Activated CD4-positive, alpha-beta memory T cell treated with anti-CD3 and anti-CD28 coated beads for 36 hours (primary cell): Measurements from ENCODE around the gene ATXN7L1. TPM values are rescaled to one million over a fixed set of nuclear protein-coding genes. Genes with fewer than 3 reads are reported as not detected.
A peak's percentile ranks its signal among the peaks of the same experiment; 100 is the strongest.

Experiments
- CTCF ChIA-PET: fragments of 350-600 bp; sonication (Branson Sonifier 250); formaldehyde crosslinking; loops from one replicate; lab custom pipeline; 2021; ENCODE audit warnings: antibody characterized with exemption, inconsistent platforms; lab: Charles Lee
- POLR2A ChIA-PET: fragments of 350-600 bp; sonication (Branson Sonifier 250); formaldehyde crosslinking; loops from one replicate; lab custom pipeline; 2021; ENCODE audit warnings: antibody characterized with exemption; lab: Charles Lee
- DNase-seq: peaks from one replicate; pipeline ENCODE4 v3.0.0-alpha.2; 2020
- H3K27ac Mint-ChIP-seq: one replicate; pipeline ENCODE4 v1.8.0; 2021; ENCODE audit warnings: mixed read lengths
- H3K27me3 Mint-ChIP-seq: one replicate; pipeline ENCODE4 v1.8.0; 2021; ENCODE audit warnings: mixed read lengths
- H3K36me3 Mint-ChIP-seq: one replicate; pipeline ENCODE4 v1.8.0; 2021; ENCODE audit warnings: mixed read lengths
- H3K4me1 Mint-ChIP-seq: one replicate; pipeline ENCODE4 v1.8.0; 2021; ENCODE audit warnings: low read depth, mixed read lengths
- H3K4me3 Mint-ChIP-seq: one replicate; pipeline ENCODE4 v1.8.0; 2021; ENCODE audit warnings: mild to moderate bottlenecking, mixed read lengths
- H3K9me3 Mint-ChIP-seq: one replicate; pipeline ENCODE4 v1.8.0; 2021; ENCODE audit warnings: mixed read lengths
- intact Hi-C: fragments of 100-400 bp; cut with micrococcal nuclease; formaldehyde crosslinking; loops from one replicate; pipeline ENCODE4 v1.15.1; 2023
- total RNA-seq, 2 experiments: library from RNA; stranded (reverse); gene quantifications; one replicate each; pipeline ENCODE4 v1.2.3, GENCODE V29; 2021

The ATXN7L1 gene
- total RNA-seq, 2 experiments from 2014 or later: 12.4 to 13.3 TPM

DNA sequence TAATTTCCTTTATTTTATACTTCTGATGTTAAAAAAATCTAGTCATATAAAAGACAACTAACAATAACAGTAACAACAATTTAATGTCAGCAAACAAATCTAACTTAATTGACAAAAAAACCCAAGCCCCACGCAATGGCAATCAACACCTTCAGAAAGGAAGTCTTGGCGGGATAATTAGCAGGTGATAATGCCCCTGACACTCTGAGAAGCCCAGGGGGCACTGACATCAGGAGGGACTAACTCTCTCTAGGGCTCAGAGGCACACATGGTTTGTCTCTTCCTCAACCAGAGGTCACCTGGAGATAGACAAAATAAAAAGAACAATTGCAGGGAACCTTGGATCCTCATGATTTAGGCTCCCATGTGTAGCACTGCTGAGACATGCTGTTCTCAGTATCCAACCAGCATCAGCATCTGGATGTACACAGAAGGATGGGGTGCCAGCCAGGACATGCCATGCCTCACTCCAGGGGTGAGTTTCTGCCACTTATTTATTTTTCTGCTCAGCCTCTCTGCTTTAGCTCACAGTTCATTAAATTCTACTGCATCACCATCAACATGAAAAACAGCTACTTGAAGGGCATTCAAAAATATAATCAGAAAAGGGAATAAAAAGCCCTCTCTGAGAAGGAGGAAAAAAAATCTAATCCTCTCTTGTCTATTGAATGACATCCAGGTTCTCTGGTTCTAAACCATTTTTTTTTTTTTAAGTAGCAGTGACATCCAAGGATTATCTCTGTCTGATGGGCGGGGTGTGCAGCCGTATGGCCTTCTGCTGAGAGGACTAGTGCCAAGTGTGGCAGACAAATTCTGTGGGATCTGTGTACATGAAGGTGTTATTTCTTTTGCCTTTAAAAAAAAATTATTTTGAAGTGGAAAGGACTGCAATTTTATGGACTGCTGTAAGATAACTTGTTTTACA, 96.3 kb downstream of the ATXN7L1 start:
- no peak for DNase-seq
- Mint-ChIP-seq H3K4me1 (peaks cover 14% of the 10 kb centered on the region), H3K27ac (no peak overlapping the region), H3K9me3 (no peaks in the 10 kb centered on the region), H3K36me3 (peaks cover 2% of the 10 kb centered on the region), H3K27me3 (no peaks in the 10 kb centered on the region), H3K4me3 (no peak overlapping the region)
- POLR2A ChIA-PET: interaction anchor here (0.9 kb wide), 1 partner anchor 10 kb away, joined by 5 read pairs; no protein-coding TSS in a partner anchor
- intact Hi-C loops: no loop called here
- CTCF ChIA-PET: no interaction called here

DNA sequence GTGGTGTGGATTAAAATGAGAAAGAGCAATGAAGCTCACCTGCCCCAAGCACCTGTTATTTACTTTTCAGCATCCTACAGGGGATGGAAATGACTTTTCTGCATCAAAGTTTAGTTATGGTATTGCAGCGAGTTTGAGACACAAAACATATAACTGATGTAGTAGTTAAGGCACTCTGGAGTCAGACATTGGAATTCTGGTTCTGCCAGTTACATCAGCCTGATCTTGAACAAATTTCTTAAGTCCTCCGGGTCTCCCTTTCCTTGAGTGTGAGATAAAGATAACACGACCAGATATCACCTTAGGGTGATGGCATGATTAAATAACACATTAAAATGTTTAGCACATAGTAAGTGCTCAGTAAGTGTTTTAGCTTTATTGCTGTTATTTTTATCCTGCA, 97.4 kb downstream of the ATXN7L1 start:
- no peak overlapping the region for H3K27ac Mint-ChIP-seq
- H3K4me1 Mint-ChIP-seq: peaks cover 14% of the 10 kb centered on the region
- no peaks in the 10 kb centered on the region for H3K27me3 Mint-ChIP-seq
- H3K36me3 Mint-ChIP-seq: peaks cover 2% of the 10 kb centered on the region
- CTCF ChIA-PET: no interaction called here
- intact Hi-C loops: no loop called here
- H3K4me3 Mint-ChIP-seq: no peak overlapping the region
- H3K9me3 Mint-ChIP-seq: no peaks in the 10 kb centered on the region
- DNase-seq: no peak
- POLR2A ChIA-PET: no interaction called here

DNA sequence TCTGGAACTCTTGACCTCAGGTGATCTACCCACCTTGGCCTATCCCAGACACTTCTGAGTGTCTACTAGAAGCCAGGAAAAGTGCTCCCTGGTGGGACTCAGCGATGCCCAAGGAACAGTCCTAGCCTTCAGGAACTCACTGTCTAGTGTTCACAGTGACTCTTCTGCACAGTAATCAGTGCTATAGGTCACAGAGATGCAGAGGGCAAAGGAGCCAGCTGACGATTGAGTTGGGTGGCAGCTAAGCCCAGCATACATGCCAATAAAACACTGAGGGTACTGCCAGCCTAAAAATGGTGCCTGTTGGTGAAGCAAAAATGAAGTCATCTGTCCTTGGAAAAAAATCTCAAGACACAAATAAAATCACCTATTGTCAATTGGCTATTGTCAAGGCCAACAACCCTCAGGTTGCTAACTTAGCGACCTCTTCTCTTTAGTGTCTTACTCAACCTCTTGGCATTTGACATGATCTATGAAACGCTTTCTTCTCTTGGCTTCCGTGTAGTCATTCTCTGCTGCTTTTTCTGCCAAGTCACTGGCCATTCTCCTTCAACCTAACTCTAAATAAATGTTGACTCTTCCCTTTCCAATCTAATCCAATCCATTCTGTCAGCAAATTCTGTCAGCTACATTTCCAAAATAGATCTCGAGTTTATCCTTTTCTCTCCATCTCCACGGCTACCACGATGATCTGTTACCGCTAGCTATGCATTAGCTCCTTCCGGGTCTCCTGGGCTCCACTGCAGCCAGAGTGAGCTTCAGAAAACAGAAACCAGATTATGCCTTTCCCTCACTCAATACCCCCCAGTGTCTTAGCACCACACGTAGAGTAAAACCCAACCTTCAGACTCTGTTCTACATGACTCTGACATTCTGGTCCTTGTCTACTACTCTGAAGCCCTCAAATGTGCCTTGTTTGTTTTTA, 99.2 kb downstream of the ATXN7L1 start:
- POLR2A ChIA-PET: no interaction called here
- H3K27ac Mint-ChIP-seq: no peak overlapping the region
- H3K4me1 Mint-ChIP-seq: peaks cover 2% of the 10 kb centered on the region
- no peaks in the 10 kb centered on the region for H3K27me3 Mint-ChIP-seq
- H3K36me3 Mint-ChIP-seq: peaks cover 2% of the 10 kb centered on the region
- H3K4me3 Mint-ChIP-seq: no peak overlapping the region
- DNase-seq: no peak
- intact Hi-C loops: no loop called here
- no peaks in the 10 kb centered on the region for H3K9me3 Mint-ChIP-seq
- CTCF ChIA-PET: interaction anchor here (0.9 kb wide), 1 partner anchor 21 kb away, joined by 3 read pairs; no protein-coding TSS in a partner anchor

GRCh38 chr7:105776068-105776790, 100.2 kb downstream of the ATXN7L1 start:
- Mint-ChIP-seq H3K4me3 (no peak overlapping the region), H3K27ac (no peak overlapping the region), H3K4me1 (no peaks in the 10 kb centered on the region), H3K9me3 (no peaks in the 10 kb centered on the region), H3K27me3 (no peaks in the 10 kb centered on the region), H3K36me3 (peaks cover 2% of the 10 kb centered on the region)
- DNase-seq: no peak
- intact Hi-C loops: no loop called here
- ChIA-PET CTCF (interaction anchor here (0.9 to 1.1 kb wide), 3 partner anchors 15 to 266 kb away, joined by 3 to 4 read pairs (median 3); no protein-coding TSS in a partner anchor), POLR2A (no interaction called here)

GRCh38 chr7:105775580-105775979, 100.8 kb downstream of the ATXN7L1 start:
- Mint-ChIP-seq H3K27ac (no peak overlapping the region), H3K4me3 (no peak overlapping the region), H3K4me1 (peaks cover 1% of the 10 kb centered on the region), H3K9me3 (no peaks in the 10 kb centered on the region), H3K36me3 (peaks cover 2% of the 10 kb centered on the region), H3K27me3 (no peaks in the 10 kb centered on the region)
- CTCF ChIA-PET: interaction anchor here (1.0 to 1.1 kb wide), 2 partner anchors 14 to 267 kb away, joined by 3 to 4 read pairs; no protein-coding TSS in a partner anchor
- POLR2A ChIA-PET: no interaction called here
- intact Hi-C loops: no loop called here
- no peak for DNase-seq

DNA sequence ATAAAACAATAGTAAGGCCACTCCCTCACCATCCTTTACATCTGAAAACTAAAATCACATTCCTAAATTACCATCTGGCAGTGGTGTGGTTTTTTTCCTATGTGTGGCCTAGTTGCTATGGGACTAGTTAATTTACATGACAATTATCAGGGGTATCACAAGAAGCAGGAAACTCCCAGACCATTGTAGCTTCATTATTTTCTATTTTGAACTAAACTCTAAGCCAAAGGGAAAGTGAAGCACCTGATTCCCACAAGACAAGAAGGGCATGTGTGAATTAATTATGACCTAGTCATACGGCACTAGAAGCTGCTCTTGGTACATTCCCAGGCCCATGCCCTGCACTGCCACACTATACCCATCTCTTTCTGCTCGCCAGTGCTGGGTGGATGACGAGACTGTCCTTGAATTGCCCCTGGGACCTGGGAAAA, 103.4 kb downstream of the ATXN7L1 start:
- H3K36me3 Mint-ChIP-seq: no peaks in the 10 kb centered on the region
- H3K4me3 Mint-ChIP-seq: no peak overlapping the region
- no peak for DNase-seq
- POLR2A ChIA-PET: no interaction called here
- H3K9me3 Mint-ChIP-seq: no peaks in the 10 kb centered on the region
- H3K27ac Mint-ChIP-seq: no peak overlapping the region
- CTCF ChIA-PET: interaction anchor here (0.8 to 1.6 kb wide), 2 partner anchors 13 to 45 kb away, joined by 3 to 4 read pairs; no protein-coding TSS in a partner anchor
- intact Hi-C loops: no loop called here
- H3K27me3 Mint-ChIP-seq: peaks cover 4% of the 10 kb centered on the region
- peaks cover 20% of the 10 kb centered on the region for H3K4me1 Mint-ChIP-seq

DNA sequence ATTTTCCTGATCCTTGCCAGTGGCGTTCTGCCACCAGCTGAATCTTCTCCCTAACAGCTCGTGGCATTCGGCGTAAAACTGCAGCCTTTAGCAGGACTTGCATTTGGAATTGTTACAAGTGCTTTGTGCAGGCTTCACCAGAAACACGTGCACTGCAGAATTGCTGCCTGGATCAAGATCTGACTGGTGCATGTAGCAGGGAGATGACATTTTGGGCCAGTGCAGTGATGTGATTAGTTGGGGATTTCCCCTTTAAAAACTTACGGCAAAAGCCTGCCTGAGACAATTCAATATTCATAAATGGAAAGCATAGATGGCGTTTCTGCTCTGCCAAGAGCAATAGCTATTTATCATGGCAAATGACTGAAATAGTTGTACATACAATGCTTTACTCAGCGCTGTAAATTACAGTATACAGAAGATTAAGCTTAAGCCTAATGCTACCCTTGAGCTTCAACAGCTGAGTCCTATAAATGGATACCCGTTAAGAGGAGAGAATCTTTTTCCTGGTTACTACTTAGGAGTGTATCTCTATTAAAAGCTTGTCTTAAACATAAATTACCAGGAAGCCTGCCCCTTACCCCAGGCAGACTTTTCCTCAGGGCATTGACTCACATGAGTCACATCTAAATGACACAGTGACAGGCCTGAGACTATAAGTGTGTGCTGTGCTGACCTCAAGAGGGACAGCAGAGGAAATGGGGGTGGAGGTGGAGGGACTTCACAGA, 106.3 kb downstream of the ATXN7L1 start:
- H3K27ac Mint-ChIP-seq: no peak overlapping the region
- no peaks in the 10 kb centered on the region for H3K36me3 Mint-ChIP-seq
- ChIA-PET CTCF (interaction anchor here (1.0 to 1.5 kb wide), 4 partner anchors 17 to 240 kb away, joined by 3 to 9 read pairs (median 4); no protein-coding TSS in a partner anchor), POLR2A (interaction anchor here (0.8 to 1.0 kb wide), 3 partner anchors 10 to 39 kb away, joined by 3 to 5 read pairs (median 3); no protein-coding TSS in a partner anchor)
- H3K4me1 Mint-ChIP-seq: peaks cover 43% of the 10 kb centered on the region
- no peaks in the 10 kb centered on the region for H3K9me3 Mint-ChIP-seq
- intact Hi-C loops: loop anchor here (5.0 kb wide), 1 partner anchor 78 kb away; no protein-coding TSS in a partner anchor
- peaks cover 7% of the 10 kb centered on the region for H3K27me3 Mint-ChIP-seq
- no peak overlapping the region for H3K4me3 Mint-ChIP-seq
- DNase-seq: peak; percentile 49

GRCh38 chr7:105768898-105769507, 107.4 kb downstream of the ATXN7L1 start:
- Mint-ChIP-seq H3K27ac (no peak overlapping the region), H3K36me3 (no peaks in the 10 kb centered on the region), H3K9me3 (no peaks in the 10 kb centered on the region), H3K4me3 (no peak overlapping the region), H3K27me3 (peaks cover 7% of the 10 kb centered on the region), H3K4me1 (peaks cover 43% of the 10 kb centered on the region)
- no peak for DNase-seq
- intact Hi-C loops: loop anchor here (5.0 kb wide), 1 partner anchor 77 kb away; no protein-coding TSS in a partner anchor
- POLR2A ChIA-PET: interaction anchor here (0.5 kb wide), 1 partner anchor 731 kb away, joined by 3 read pairs; no protein-coding TSS in a partner anchor
- CTCF ChIA-PET: interaction anchor here (0.8 to 11.6 kb wide), 6 partner anchors 8 to 273 kb away, joined by 3 to 149 read pairs (median 4); no protein-coding TSS in a partner anchor

DNA sequence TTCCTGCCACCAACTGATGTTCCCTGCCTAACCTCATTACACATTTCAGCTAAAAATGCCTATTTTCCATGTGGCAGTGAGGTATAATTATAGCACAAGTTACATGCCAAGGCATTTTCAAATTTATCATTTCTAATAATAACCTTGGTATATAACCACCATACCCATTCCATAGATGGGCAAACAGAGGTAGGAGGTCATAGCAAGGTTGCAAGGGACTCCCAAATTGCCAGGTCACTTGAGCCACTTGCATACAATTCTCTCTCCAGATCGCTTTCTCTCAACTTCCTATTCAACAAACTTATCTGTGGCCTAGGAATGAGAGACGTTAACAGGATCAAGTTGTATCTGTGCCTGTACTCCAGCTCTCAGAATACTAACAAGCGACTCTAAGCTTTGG, 108.3 kb downstream of the ATXN7L1 start:
- H3K36me3 Mint-ChIP-seq: no peaks in the 10 kb centered on the region
- H3K9me3 Mint-ChIP-seq: no peaks in the 10 kb centered on the region
- peaks cover 7% of the 10 kb centered on the region for H3K27me3 Mint-ChIP-seq
- ChIA-PET POLR2A (interaction anchor here (0.5 to 1.3 kb wide), 2 partner anchors 237 to 1415 kb away, joined by 3 read pairs; no protein-coding TSS in a partner anchor), CTCF (interaction anchor here (0.8 to 11.6 kb wide), 4 partner anchors 60 to 272 kb away, joined by 3 to 149 read pairs (median 8); no protein-coding TSS in a partner anchor)
- intact Hi-C loops: loop anchor here (5.0 kb wide), 1 partner anchor 76 kb away; no protein-coding TSS in a partner anchor
- peaks cover 43% of the 10 kb centered on the region for H3K4me1 Mint-ChIP-seq
- no peak for DNase-seq
- H3K27ac Mint-ChIP-seq: no peak overlapping the region
- H3K4me3 Mint-ChIP-seq: no peak overlapping the region
